DND-41 (cell line): Measurements from ENCODE around the gene MEPE.

Experiments
- CTCF ChIP-seq: IDR thresholded peaks from 2 replicates; pipeline ENCODE4 v1.5.1; 2012; ENCODE audit warnings: borderline replicate concordance, low read length, moderate library complexity, mild to moderate bottlenecking; ENCODE audit not compliant: poor library complexity, severe bottlenecking; ENCODE audit errors: extremely low read depth
- EZH2 ChIP-seq: IDR thresholded peaks from 3 replicates; pipeline ENCODE4 v1.6.1; 2012; ENCODE audit warnings: borderline replicate concordance, low read depth, mild to moderate bottlenecking, moderate library complexity, low read length, inconsistent platforms; ENCODE audit not compliant: severe bottlenecking

- TF ChIP-seq CTCF (no peak), EZH2 (no peak)
These were observed 63.3 kb downstream of the MEPE start for GRCh38 chr4:87895964-87896621.
